ENCODE measurements around the gene LRRC32.

DNA sequence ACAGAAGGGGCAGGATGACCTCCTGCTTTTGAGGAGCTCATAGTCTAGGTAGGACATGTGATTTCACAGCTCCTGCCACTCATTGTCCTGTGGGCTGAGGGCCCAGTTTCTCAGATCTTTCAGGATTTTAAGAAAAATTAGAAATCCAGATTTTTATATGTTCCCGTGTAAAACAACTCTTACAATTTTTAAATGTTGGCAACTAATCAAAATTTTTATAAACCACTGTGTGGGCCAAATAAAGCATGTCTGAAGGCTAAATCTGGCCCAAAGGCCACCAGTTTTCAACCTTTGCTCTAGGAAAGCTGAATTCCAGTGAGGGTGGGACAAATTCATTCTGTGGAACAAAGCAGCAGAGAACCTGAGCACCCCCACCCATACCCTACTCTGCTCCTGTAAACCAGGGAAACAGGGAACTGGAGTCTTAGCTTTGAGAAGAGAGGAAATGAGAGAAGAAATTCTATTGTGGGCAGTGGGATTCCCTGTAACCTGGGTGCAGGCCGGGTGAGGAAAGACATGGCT lies 20.6 kb downstream of the LRRC32 start:
- TF ChIP-seq, protein P1, sequence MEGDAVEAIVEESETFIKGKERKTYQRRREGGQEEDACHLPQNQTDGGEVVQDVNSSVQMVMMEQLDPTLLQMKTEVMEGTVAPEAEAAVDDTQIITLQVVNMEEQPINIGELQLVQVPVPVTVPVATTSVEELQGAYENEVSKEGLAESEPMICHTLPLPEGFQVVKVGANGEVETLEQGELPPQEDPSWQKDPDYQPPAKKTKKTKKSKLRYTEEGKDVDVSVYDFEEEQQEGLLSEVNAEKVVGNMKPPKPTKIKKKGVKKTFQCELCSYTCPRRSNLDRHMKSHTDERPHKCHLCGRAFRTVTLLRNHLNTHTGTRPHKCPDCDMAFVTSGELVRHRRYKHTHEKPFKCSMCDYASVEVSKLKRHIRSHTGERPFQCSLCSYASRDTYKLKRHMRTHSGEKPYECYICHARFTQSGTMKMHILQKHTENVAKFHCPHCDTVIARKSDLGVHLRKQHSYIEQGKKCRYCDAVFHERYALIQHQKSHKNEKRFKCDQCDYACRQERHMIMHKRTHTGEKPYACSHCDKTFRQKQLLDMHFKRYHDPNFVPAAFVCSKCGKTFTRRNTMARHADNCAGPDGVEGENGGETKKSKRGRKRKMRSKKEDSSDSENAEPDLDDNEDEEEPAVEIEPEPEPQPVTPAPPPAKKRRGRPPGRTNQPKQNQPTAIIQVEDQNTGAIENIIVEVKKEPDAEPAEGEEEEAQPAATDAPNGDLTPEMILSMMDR (IDR thresholded peaks at IDR 0.05) = no peak
- TF ChIP-seq RCOR1 (IDR thresholded peaks at IDR 0.05; ENCODE audit: low read depth, low read length) (no peak), RAD21 (conservative IDR thresholded peaks at IDR 0.05 in 1 of 2, IDR thresholded peaks at IDR 0.05 in 1 of 2) (no peak), NPAS2 (CRISPR knock-in tag; IDR thresholded peaks at IDR 0.05; ENCODE audit: borderline replicate concordance) (no peak), SMC3 (IDR thresholded peaks at IDR 0.05) (no peak), JUN (IDR thresholded peaks at IDR 0.05) (no peak), POLR2A (IDR thresholded peaks at IDR 0.05; ENCODE audit: low read length) (no peak)
- TF ChIP-seq, protein P2, sequence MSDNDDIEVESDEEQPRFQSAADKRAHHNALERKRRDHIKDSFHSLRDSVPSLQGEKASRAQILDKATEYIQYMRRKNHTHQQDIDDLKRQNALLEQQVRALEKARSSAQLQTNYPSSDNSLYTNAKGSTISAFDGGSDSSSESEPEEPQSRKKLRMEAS (IDR thresholded peaks at IDR 0.05) = no peak

Measured in A549 (cell line).